ENCODE results near the gene CD37.
"Not testable (repeated sequence)": the region's sequence is repeated elsewhere in the genome, so short reads cannot be mapped to it uniquely, and the experiment has no call there.

The CD37 gene

GRCh38 chr19:49363268-49364082 is 28.3 kb downstream of the CD37 start, which contains the start of gene DKKL1:
Gene DKKL1 (plus strand): TSS chr19:49363877. CDS start chr19:49363999, 122 bp downstream.
- H3K36me3 ChIP-seq = no peaks in the 10 kb centered on the region
- H3K27me3 ChIP-seq = peaks cover 84% of the 10 kb centered on the region

GRCh38 chr19:49364083-49364737 is 29.0 kb downstream of the CD37 start:
- Histone ChIP-seq H3K36me3 (no peaks in the 10 kb centered on the region), H3K9me3 (no peaks in the 10 kb centered on the region), H3K4me3 (ENCODE audit: low read depth in 1 of 2, low read length in 1 of 2) (peak overlapping the region in 1 of 2 experiments; percentile 7), H3K27ac (no peak overlapping the region), H3K4me1 (ENCODE audit: control insufficient read depth in 1 of 2, insufficient read depth in 1 of 2, low read depth in 1 of 2, low read length in 1 of 2) (peaks cover 7 to 21% of the 10 kb centered on the region in 2 experiments), H3K27me3 (peaks cover 76% of the 10 kb centered on the region)
- no peak for TF ChIP-seq CTCF (IDR thresholded peaks at IDR 0.05)

More at GRCh38 chr19:49363268-49364082, 28.3 kb downstream of the CD37 start, which contains the start of gene DKKL1:
- Histone ChIP-seq H3K9me3 (no peaks in the 10 kb centered on the region), H3K27ac (no peak within 1 kb of the TSS), H3K4me3 (ENCODE audit: low read depth in 1 of 2, low read length in 1 of 2) (peak within 1 kb of the TSS; percentile 7 to 28), H3K4me1 (ENCODE audit: control insufficient read depth in 1 of 2, insufficient read depth in 1 of 2, low read depth in 1 of 2, low read length in 1 of 2) (peaks cover 7 to 21% of the 10 kb centered on the region in 2 experiments)
- no peak for TF ChIP-seq CTCF (IDR thresholded peaks at IDR 0.05)

- Histone ChIP-seq H3K4me3 (ENCODE audit: low read depth in 1 of 2, low read length in 1 of 2) (no peak overlapping the region), H3K4me1 (ENCODE audit: control insufficient read depth in 1 of 2, insufficient read depth in 1 of 2, low read depth in 1 of 2, low read length in 1 of 2) (peaks cover 7 to 21% of the 10 kb centered on the region in 2 experiments), H3K9me3 (peaks cover 3% of the 10 kb centered on the region), H3K36me3 (no peaks in the 10 kb centered on the region), H3K27me3 (peaks cover 57% of the 10 kb centered on the region), H3K27ac (no peak overlapping the region)
- TF ChIP-seq CTCF (IDR thresholded peaks at IDR 0.05) = no peak
Measured at GRCh38 chr19:49366110-49366509, 30.9 kb downstream of the CD37 start.

GRCh38 chr19:49368711-49369358 is 33.6 kb downstream of the CD37 start:
- Histone ChIP-seq H3K27me3 (peaks cover 30% of the 10 kb centered on the region), H3K36me3 (no peaks in the 10 kb centered on the region), H3K4me3 (ENCODE audit: low read depth in 1 of 2, low read length in 1 of 2) (no peak overlapping the region), H3K27ac (no peak overlapping the region), H3K9me3 (peaks cover 3% of the 10 kb centered on the region), H3K4me1 (ENCODE audit: control insufficient read depth in 1 of 2, insufficient read depth in 1 of 2, low read depth in 1 of 2, low read length in 1 of 2) (peaks cover 2 to 3% of the 10 kb centered on the region in 2 experiments)
- TF ChIP-seq CTCF (IDR thresholded peaks at IDR 0.05) = no peak

- peaks cover 7% of the 10 kb centered on the region for H3K27me3 ChIP-seq
- H3K4me3 ChIP-seq (ENCODE audit: low read depth in 1 of 2, low read length in 1 of 2) = no peak overlapping the region
- TF ChIP-seq CTCF (IDR thresholded peaks at IDR 0.05) = no peak
- no peaks in the 10 kb centered on the region for H3K36me3 ChIP-seq
- peaks cover 3% of the 10 kb centered on the region for H3K9me3 ChIP-seq
- no peak overlapping the region for H3K27ac ChIP-seq
- H3K4me1 ChIP-seq (ENCODE audit: control insufficient read depth in 1 of 2, insufficient read depth in 1 of 2, low read depth in 1 of 2, low read length in 1 of 2) = no peaks in the 10 kb centered on the region
Measured at GRCh38 chr19:49371184-49371583, 36.0 kb downstream of the CD37 start.

GRCh38 chr19:49373174-49373573 is 38.0 kb downstream of the CD37 start:
- H3K27ac ChIP-seq; H3K27me3 ChIP-seq; H3K4me3 ChIP-seq (ENCODE audit: low read depth in 1 of 2, low read length in 1 of 2); H3K36me3 ChIP-seq; H3K4me1 ChIP-seq (ENCODE audit: control insufficient read depth in 1 of 2, insufficient read depth in 1 of 2, low read depth in 1 of 2, low read length in 1 of 2); H3K9me3 ChIP-seq: not testable (repeated sequence)
